Mesendoderm (in vitro differentiated cells): ENCODE results near the gene GSG1L.

Experiments used
- DNase-seq: peaks from one replicate; pipeline ENCODE4 v3.0.0; 2013
- H2AK5ac ChIP-seq: 2 replicates; pipeline ENCODE4 v1.6.1; 2013; ENCODE audit warnings: low read length, inconsistent platforms
- H2BK120ac ChIP-seq: 2 replicates; pipeline ENCODE4 v1.6.1; 2013; ENCODE audit warnings: low read depth, mild to moderate bottlenecking, low read length, moderate library complexity, mixed read lengths
- H2BK15ac ChIP-seq: replicated peaks from 2 replicates; pipeline ENCODE4 v1.6.1; 2013; ENCODE audit warnings: low read depth, mild to moderate bottlenecking, moderate library complexity
- H2BK5ac ChIP-seq: 2 replicates; pipeline ENCODE4 v1.6.1; 2013; ENCODE audit warnings: low read length, inconsistent platforms
- H3K18ac ChIP-seq: 2 replicates; pipeline ENCODE4 v1.6.1; 2013; ENCODE audit warnings: mild to moderate bottlenecking, low read length, mixed read lengths
- H3K23ac ChIP-seq: one replicate; pipeline ENCODE4 v1.6.1; 2013; ENCODE audit warnings: low read length
- H3K27ac ChIP-seq: 2 replicates; pipeline ENCODE4 v1.5.1; 2013; ENCODE audit warnings: low read depth, mild to moderate bottlenecking, inconsistent platforms, low read length, moderate library complexity
- H3K27me3 ChIP-seq: 2 replicates; pipeline ENCODE4 v1.6.1; 2013; ENCODE audit warnings: low read length, control low read depth, mild to moderate bottlenecking, inconsistent platforms; ENCODE audit not compliant: insufficient read depth, poor library complexity
- H3K36me3 ChIP-seq: 2 replicates; pipeline ENCODE4 v1.6.1; 2013; ENCODE audit warnings: low read length, inconsistent platforms; ENCODE audit not compliant: control insufficient read depth, insufficient read depth
- H3K4ac ChIP-seq: one replicate; pipeline ENCODE4 v1.6.1; 2013; ENCODE audit warnings: low read depth, mild to moderate bottlenecking, low read length, moderate library complexity
- H3K4me1 ChIP-seq: 2 replicates; pipeline ENCODE4 v1.6.1; 2013; ENCODE audit warnings: low read depth, low read length, inconsistent platforms; ENCODE audit not compliant: control insufficient read depth
- H3K4me2 ChIP-seq: 2 replicates; pipeline ENCODE4 v1.6.1; 2013; ENCODE audit warnings: low read length
- H3K4me3 ChIP-seq: 2 replicates; pipeline ENCODE4 v1.5.1; 2013; ENCODE audit warnings: mild to moderate bottlenecking, low read length
- H3K56ac ChIP-seq: one replicate; pipeline ENCODE4 v1.6.1; 2013; ENCODE audit warnings: low read length
- H3K79me1 ChIP-seq: 2 replicates; pipeline ENCODE4 v1.6.1; 2013; ENCODE audit warnings: low read length, inconsistent platforms
- H3K79me2 ChIP-seq: 2 replicates; pipeline ENCODE4 v1.6.1; 2013; ENCODE audit warnings: mild to moderate bottlenecking, low read length; ENCODE audit not compliant: control insufficient read depth, insufficient read depth
- H3K9ac ChIP-seq: 2 replicates; pipeline ENCODE4 v1.6.1; 2013; ENCODE audit warnings: low read length, inconsistent platforms
- H4K5ac ChIP-seq: one replicate; pipeline ENCODE4 v1.6.1; 2013; ENCODE audit warnings: low read length
- H4K8ac ChIP-seq: one replicate; pipeline ENCODE4 v1.6.1; 2013; ENCODE audit warnings: low read depth, mild to moderate bottlenecking, control low read depth, low read length, moderate library complexity
- WGBS: extraction: QIAGEN DNeasy Blood & Tissue Kit; methylation state at CpG from one replicate; pipeline ENCODE4 v1.1.7; 2013; ENCODE audit warnings: low lambda C conversion rate, missing lambda C conversion rate; ENCODE audit not compliant: insufficient coverage; ENCODE audit errors: extremely low coverage; 5-methylcytosine and 5-hydroxymethylcytosine counted together

The GSG1L gene

DNA sequence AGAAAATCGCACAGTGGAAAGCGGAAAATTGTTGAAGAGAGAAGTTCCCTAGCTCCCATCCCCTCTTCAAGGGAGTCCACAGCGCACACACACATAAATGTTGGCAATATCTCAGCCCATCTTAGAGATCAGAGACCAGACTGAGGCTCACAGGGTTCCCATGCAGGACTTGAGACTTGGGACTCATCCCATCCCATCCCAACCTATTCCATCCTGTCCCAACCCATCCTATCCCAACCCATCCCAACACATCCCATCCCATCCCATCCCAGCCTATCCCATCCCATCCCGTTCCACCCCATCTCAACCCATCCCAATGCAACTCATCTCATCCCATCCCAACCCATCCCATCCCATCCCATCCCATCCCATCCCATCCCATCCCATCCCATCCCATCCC is 29.6 kb downstream of the GSG1L start:
- no peak overlapping the region for H2BK120ac ChIP-seq
- no peak overlapping the region for H3K4me2 ChIP-seq
- H2AK5ac ChIP-seq = no peak overlapping the region
- WGBS = no CpG with 5 or more reads among the region's 4 CpGs
- H4K8ac ChIP-seq = no peak overlapping the region
- no peak overlapping the region for H3K4ac ChIP-seq
- no peak overlapping the region for H3K27ac ChIP-seq
- H3K79me2 ChIP-seq = no peaks in the 10 kb centered on the region
- H3K4me1 ChIP-seq = no peaks in the 10 kb centered on the region
- no peaks in the 10 kb centered on the region for H3K36me3 ChIP-seq
- no peak overlapping the region for H3K9ac ChIP-seq
- H3K18ac ChIP-seq = no peak overlapping the region
- H2BK5ac ChIP-seq = no peak overlapping the region
- no peak overlapping the region for H3K56ac ChIP-seq
- no peak overlapping the region for H4K5ac ChIP-seq
- H3K4me3 ChIP-seq = no peak overlapping the region
- H3K79me1 ChIP-seq = no peaks in the 10 kb centered on the region
- no peak for DNase-seq
- no peak overlapping the region for H2BK15ac ChIP-seq
- no peak overlapping the region for H3K23ac ChIP-seq
- H3K27me3 ChIP-seq = no peaks in the 10 kb centered on the region

DNA sequence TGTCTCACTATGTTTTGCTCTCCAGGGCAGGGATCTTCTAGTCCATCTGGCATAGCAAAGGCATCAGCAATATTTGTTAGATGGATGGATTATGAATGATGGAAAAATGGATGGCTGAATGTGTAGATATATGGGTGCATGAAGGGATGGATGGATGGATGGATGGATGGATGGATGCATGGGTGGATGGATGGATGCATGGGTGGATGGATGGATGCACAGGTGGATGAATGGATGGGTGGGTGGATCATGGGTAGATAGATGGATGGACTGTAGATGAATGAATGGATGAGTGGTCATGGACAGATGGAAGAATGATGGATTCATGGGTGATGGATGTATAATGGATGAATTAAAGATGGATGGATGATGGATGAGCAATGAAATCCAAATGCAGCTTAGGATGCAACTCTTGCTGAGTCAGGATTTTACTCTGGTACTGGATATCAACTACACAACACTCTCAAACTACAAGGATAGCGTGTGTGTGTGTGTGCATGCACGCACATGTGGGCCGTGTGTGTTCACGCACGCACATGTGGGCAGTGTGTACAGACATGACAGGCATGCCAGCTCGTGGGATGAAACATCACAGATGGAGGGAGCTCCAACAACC is 34.0 kb downstream of the GSG1L start:
- WGBS = no CpG with 5 or more reads among the region's 6 CpGs
- Histone ChIP-seq H3K79me2 (no peaks in the 10 kb centered on the region), H2AK5ac (no peak overlapping the region), H3K23ac (no peak overlapping the region), H3K79me1 (no peaks in the 10 kb centered on the region), H4K8ac (no peak overlapping the region), H3K18ac (no peak overlapping the region), H2BK15ac (no peak overlapping the region), H3K4ac (no peak overlapping the region), H2BK120ac (no peak overlapping the region), H3K36me3 (no peaks in the 10 kb centered on the region), H3K27ac (no peak overlapping the region), H3K4me3 (no peak overlapping the region), H2BK5ac (no peak overlapping the region), H3K27me3 (no peaks in the 10 kb centered on the region), H3K56ac (no peak overlapping the region), H3K9ac (no peak overlapping the region), H3K4me2 (no peak overlapping the region), H4K5ac (no peak overlapping the region), H3K4me1 (no peaks in the 10 kb centered on the region)
- no peak for DNase-seq

DNA sequence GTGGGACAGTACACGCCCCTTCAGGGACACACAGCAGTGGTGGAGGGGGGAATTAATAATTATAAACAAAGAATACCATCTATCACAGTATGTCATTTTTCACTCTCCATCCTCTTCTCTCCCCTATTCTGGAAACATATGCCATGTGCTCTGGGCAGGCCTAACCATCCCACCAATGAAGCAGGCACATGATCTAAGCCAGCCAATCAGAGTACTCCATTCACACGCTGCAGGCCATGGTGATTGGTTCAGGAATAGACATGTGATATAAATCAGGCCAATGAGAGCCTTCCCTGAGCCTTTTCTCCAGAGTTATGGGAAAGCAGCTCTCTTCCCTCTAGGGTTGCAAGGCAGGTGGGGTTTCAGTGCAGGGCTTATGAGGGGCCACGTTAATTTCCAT is 36.5 kb downstream of the GSG1L start:
- no peak overlapping the region for H3K27ac ChIP-seq
- H3K4me2 ChIP-seq = no peak overlapping the region
- H3K4me3 ChIP-seq = no peak overlapping the region
- H3K79me1 ChIP-seq = no peaks in the 10 kb centered on the region
- no peak overlapping the region for H2AK5ac ChIP-seq
- no CpG with 5 or more reads among the region's 3 CpGs for WGBS
- no peak for DNase-seq
- no peaks in the 10 kb centered on the region for H3K4me1 ChIP-seq
- H4K5ac ChIP-seq = no peak overlapping the region
- H3K56ac ChIP-seq = no peak overlapping the region
- H2BK5ac ChIP-seq = no peak overlapping the region
- no peaks in the 10 kb centered on the region for H3K36me3 ChIP-seq
- H3K23ac ChIP-seq = no peak overlapping the region
- no peak overlapping the region for H2BK120ac ChIP-seq
- H3K18ac ChIP-seq = no peak overlapping the region
- H3K4ac ChIP-seq = no peak overlapping the region
- no peaks in the 10 kb centered on the region for H3K79me2 ChIP-seq
- H3K27me3 ChIP-seq = no peaks in the 10 kb centered on the region
- no peak overlapping the region for H4K8ac ChIP-seq
- H3K9ac ChIP-seq = no peak overlapping the region
- H2BK15ac ChIP-seq = no peak overlapping the region

DNA sequence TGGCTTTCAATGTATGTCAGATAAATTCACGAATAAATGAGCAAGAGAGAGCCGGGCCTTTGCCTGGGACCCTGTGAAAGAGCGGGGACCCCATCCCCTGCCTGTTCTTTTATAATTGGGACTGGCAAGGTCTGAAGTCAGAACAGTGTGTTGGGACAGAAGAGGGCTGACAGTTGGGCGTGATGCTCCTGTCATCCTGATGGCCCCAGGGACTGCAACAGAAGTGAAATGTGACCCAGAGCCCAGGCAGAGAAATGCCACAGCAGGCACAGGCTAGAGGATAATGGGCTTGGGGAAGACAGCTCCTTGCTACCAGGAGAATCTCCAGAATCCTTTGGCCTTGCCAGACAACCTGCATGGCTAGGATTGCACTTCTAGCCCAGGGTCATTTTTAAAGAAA is 37.9 kb downstream of the GSG1L start:
- H2BK120ac ChIP-seq = no peak overlapping the region
- no CpG with 5 or more reads among the region's 4 CpGs for WGBS
- H3K18ac ChIP-seq = no peak overlapping the region
- no peak overlapping the region for H4K8ac ChIP-seq
- no peak overlapping the region for H2BK15ac ChIP-seq
- no peak overlapping the region for H2AK5ac ChIP-seq
- no peak overlapping the region for H3K4me3 ChIP-seq
- H3K79me2 ChIP-seq = no peaks in the 10 kb centered on the region
- H3K79me1 ChIP-seq = no peaks in the 10 kb centered on the region
- no peak overlapping the region for H2BK5ac ChIP-seq
- no peak overlapping the region for H3K4ac ChIP-seq
- H4K5ac ChIP-seq = no peak overlapping the region
- H3K56ac ChIP-seq = no peak overlapping the region
- no peaks in the 10 kb centered on the region for H3K36me3 ChIP-seq
- H3K27ac ChIP-seq = no peak overlapping the region
- no peaks in the 10 kb centered on the region for H3K4me1 ChIP-seq
- no peak overlapping the region for H3K4me2 ChIP-seq
- no peak for DNase-seq
- H3K23ac ChIP-seq = no peak overlapping the region
- H3K9ac ChIP-seq = no peak overlapping the region
- H3K27me3 ChIP-seq = no peaks in the 10 kb centered on the region

DNA sequence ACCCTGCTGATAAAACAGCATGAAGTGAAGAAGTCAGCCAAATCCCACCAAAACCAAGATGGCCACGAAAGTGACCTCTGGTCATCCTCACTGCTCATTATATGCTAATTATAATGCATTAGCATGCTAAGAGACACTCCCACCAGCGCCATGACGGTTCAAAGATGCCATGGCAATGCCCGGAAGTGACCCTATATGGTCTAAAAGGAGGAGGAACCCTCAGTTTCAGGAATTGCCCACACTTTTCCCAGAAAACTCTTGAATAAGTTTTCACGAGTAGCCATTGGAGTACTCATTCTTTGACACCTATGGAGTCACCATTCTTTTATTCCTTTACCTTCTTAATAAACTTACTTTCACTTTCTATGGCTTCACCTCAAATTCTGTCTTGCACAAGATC is 44.3 kb downstream of the GSG1L start:
- Histone ChIP-seq H4K5ac (no peak overlapping the region), H3K9ac (no peak overlapping the region), H2BK5ac (no peak overlapping the region), H2AK5ac (no peak overlapping the region), H2BK15ac (no peak overlapping the region), H3K4ac (no peak overlapping the region), H3K79me1 (no peaks in the 10 kb centered on the region), H3K79me2 (no peaks in the 10 kb centered on the region), H3K27ac (no peak overlapping the region), H2BK120ac (no peak overlapping the region), H3K4me2 (no peak overlapping the region), H3K18ac (no peak overlapping the region), H3K36me3 (no peaks in the 10 kb centered on the region), H3K23ac (no peak overlapping the region), H3K4me3 (no peak overlapping the region), H4K8ac (no peak overlapping the region), H3K27me3 (no peaks in the 10 kb centered on the region), H3K56ac (no peak overlapping the region), H3K4me1 (no peaks in the 10 kb centered on the region)
- no CpG with 5 or more reads among the region's 5 CpGs for WGBS
- no peak for DNase-seq

DNA sequence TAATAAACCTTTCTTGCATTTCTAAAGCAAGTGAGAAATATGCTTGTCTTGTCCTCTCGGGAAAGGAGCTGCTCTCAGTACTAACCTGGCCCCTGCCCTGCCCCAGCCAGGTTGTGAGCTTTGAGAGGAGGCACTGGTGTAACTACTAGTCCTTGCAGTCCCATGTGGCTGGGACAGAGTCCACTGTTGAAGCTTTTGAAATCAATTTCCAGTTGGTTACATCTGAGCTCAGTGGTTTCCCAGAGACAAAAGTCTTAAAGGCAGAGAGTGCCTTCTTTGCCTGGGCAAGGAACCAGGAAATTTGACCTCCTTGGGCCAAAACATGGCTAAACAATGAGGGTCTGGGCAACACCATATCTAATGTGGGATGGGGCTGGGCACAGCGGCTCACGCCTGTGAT is 48.7 kb downstream of the GSG1L start:
- no peak overlapping the region for H3K18ac ChIP-seq
- no peak overlapping the region for H2BK120ac ChIP-seq
- WGBS = no CpG with 5 or more reads among the region's 3 CpGs
- H2BK5ac ChIP-seq = no peak overlapping the region
- H3K4me1 ChIP-seq = no peaks in the 10 kb centered on the region
- no peak overlapping the region for H4K8ac ChIP-seq
- no peaks in the 10 kb centered on the region for H3K79me1 ChIP-seq
- H3K9ac ChIP-seq = no peak overlapping the region
- H3K36me3 ChIP-seq = no peaks in the 10 kb centered on the region
- no peaks in the 10 kb centered on the region for H3K79me2 ChIP-seq
- DNase-seq = no peak
- H4K5ac ChIP-seq = no peak overlapping the region
- no peak overlapping the region for H2AK5ac ChIP-seq
- H3K56ac ChIP-seq = no peak overlapping the region
- no peak overlapping the region for H3K4ac ChIP-seq
- no peak overlapping the region for H3K4me3 ChIP-seq
- H3K23ac ChIP-seq = no peak overlapping the region
- H3K27ac ChIP-seq = no peak overlapping the region
- no peak overlapping the region for H2BK15ac ChIP-seq
- H3K4me2 ChIP-seq = no peak overlapping the region
- H3K27me3 ChIP-seq = no peaks in the 10 kb centered on the region
